Activated T-helper 9 cell treated with anti-CD3 and anti-CD28 coated beads, Interleukin-2, amount 50 U/mL, for 16 hours (primary cell): ENCODE results near the gene NELFE.
"Not testable (repeated sequence)": the region's sequence is repeated elsewhere in the genome, so short reads cannot be mapped to it uniquely, and the experiment has no call there.

Source experiments
- DNase-seq: peaks from one replicate; pipeline ENCODE4 v3.0.0-alpha.2; 2020; ENCODE audit warnings: low read depth

NELFE gene

DNA sequence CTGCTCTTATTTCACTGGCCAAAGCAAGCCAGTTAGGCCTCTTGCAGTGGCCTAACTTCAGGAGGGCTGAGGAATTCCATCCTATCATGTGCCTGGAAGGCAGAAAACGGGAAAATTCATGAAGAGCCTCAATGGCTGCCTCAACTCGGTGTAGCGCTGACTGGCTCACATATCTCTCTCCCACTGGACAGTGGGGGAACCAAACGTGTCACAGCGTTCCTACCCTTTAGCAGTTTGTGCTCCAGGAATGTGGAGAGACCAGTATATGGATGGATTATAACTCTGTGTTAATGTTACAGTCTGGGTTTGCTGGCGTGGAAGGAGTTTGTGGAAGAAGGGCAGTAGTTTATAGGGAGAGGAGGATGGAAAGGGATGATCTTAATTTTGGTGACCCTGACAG, 43.0 kb downstream of the NELFE start:
- DNase-seq, result no peak

GRCh38 chr6:31915351-31915750, 43.4 kb downstream of the NELFE start:
- no peak for DNase-seq

- DNase-seq, result no peak
These were observed 46.8 kb downstream of the NELFE start for GRCh38 chr6:31911826-31912585.

DNA sequence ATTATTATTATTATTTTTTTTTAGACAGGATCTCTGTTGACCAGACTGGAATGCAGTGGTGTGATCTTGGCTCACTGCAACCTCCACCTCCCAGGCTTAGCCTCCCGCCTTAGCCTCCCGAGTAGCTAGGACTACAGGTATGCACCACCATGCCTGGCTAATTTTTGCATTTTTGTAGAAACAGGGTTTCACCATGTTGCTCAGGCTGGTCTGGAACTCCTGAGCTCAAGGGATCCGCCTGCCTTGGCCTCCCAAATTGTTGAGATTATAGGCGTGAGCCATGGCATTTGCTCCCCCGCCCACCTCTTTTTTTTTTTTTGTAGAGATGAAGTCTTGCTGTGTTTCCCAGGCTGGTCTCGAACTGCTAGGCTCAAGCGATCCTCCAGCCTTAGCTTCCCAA, 49.5 kb downstream of the NELFE start:
- not testable (repeated sequence) for DNase-seq

GRCh38 chr6:31908791-31909190, 50.0 kb downstream of the NELFE start:
- DNase-seq, result no peak

DNA sequence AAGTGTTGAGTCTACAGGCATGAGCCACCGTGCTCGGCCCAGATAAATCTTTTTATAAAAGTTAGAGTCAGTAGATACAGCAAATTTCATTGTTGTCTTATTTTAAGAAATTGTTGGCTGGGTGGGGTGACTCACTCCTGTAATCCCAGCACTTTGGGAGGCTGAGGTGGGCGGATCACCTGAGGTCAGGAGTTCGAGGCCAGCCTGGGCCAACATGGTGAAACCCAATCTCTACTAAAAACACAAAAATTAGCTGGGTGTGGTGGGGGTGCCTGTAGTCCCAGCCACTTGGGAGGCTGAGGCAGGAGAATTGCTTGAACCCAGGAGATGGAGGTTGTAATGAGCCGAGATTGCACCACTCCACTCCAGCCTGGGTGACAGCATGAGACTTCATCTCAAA, 50.5 kb downstream of the NELFE start:
- DNase-seq, result not testable (repeated sequence)

GRCh38 chr6:31907158-31907813, 51.5 kb downstream of the NELFE start:
- no peak for DNase-seq

- not testable (repeated sequence) for DNase-seq
These were observed 52.0 kb downstream of the NELFE start for GRCh38 chr6:31906727-31907126.

- DNase-seq, result no peak
These were observed 52.6 kb downstream of the NELFE start for GRCh38 chr6:31906122-31906521.

GRCh38 chr6:31905041-31905440, 53.7 kb downstream of the NELFE start:
- DNase-seq, result no peak

GRCh38 chr6:31903957-31904356, 54.8 kb downstream of the NELFE start:
- DNase-seq, result no peak
